HEK293 (cell line): ENCODE data around the gene ADORA3.
"Not testable (repeated sequence)": the region's sequence is repeated elsewhere in the genome, so short reads cannot be mapped to it uniquely, and the experiment has no call there.

ENCODE experiments used
- CTCF ChIA-PET: fragments of 350-600 bp; formaldehyde crosslinking; extraction: SDS; loops from one replicate; lab custom pipeline; 2021; ENCODE audit warnings: antibody characterized with exemption; lab: Yijun Ruan, JAX
- POLR2A ChIA-PET: fragments of 300-600 bp; formaldehyde crosslinking; extraction: SDS; loops from one replicate; lab custom pipeline; 2020; ENCODE audit warnings: antibody characterized with exemption, inconsistent platforms; lab: Yijun Ruan, JAX
- H3K27ac ChIP-seq: fragments of 200-500 bp; sonication (Bioruptor generic); 2 replicates; pipeline ENCODE4 v1.5.1; 2014; ENCODE audit warnings: low read depth, low read length, control low read depth, inconsistent platforms; ENCODE audit errors: extremely low read depth
- H3K36me3 ChIP-seq, 2 experiments: fragments of 200-500 bp in 1 of 2; sonication (Bioruptor generic) in 1 of 2; 1 replicate in 1 of 2; 2 replicates in 1 of 2; pipeline ENCODE4 v1.5.1; 2014 to 2017; ENCODE audit warnings: inconsistent platforms in 2 of 2, low read length in 2 of 2; ENCODE audit not compliant: control insufficient read depth in 2 of 2, insufficient read depth in 1 of 2
- H3K4me1 ChIP-seq: fragments of 200-500 bp; sonication (Bioruptor generic); 2 replicates; pipeline ENCODE4 v1.5.1; 2014; ENCODE audit warnings: mild to moderate bottlenecking, low read length, inconsistent platforms; ENCODE audit not compliant: control insufficient read depth, insufficient read depth
- H3K4me3 ChIP-seq: 2 replicates; pipeline ENCODE4 v1.5.1; 2011; ENCODE audit warnings: low read depth, mild to moderate bottlenecking, control low read depth, low read length, moderate library complexity
- H3K9me3 ChIP-seq: fragments of 200-500 bp; sonication (Bioruptor generic); 2 replicates; pipeline ENCODE4 v1.5.1; 2014; ENCODE audit warnings: low read depth, low read length, inconsistent platforms; ENCODE audit not compliant: control insufficient read depth, insufficient read depth
- HIC1 ChIP-seq: fragments of 450-650 bp; formaldehyde crosslinking; IDR thresholded peaks from 2 replicates; pipeline ENCODE4 v1.5.1; 2016; ENCODE audit warnings: missing biosample characterization, missing genetic modification characterization
- HOXC10 ChIP-seq: sonication (generic); formaldehyde crosslinking; IDR thresholded peaks from 2 replicates; pipeline ENCODE4 v1.8.1; 2023; ENCODE audit warnings: mild to moderate bottlenecking, missing genetic modification reagents
- KLF10 ChIP-seq: fragments of 450-650 bp; IDR thresholded peaks from 2 replicates; pipeline ENCODE4 v1.5.1; 2018; ENCODE audit warnings: missing biosample characterization, mild to moderate bottlenecking, missing genetic modification characterization
- SCRT2 ChIP-seq: fragments of 450-650 bp; formaldehyde crosslinking; IDR thresholded peaks from 2 replicates; pipeline ENCODE4 v1.5.1; 2016; ENCODE audit warnings: missing biosample characterization, missing genetic modification characterization
- ZBTB1 ChIP-seq: fragments of 450-650 bp; formaldehyde crosslinking; IDR thresholded peaks from 2 replicates; pipeline ENCODE4 v1.5.1; 2016; ENCODE audit warnings: missing biosample characterization, missing genetic modification characterization
- ZEB2 ChIP-seq: fragments of 450-650 bp; formaldehyde crosslinking; IDR thresholded peaks from 2 replicates; pipeline ENCODE4 v1.5.1; 2016; ENCODE audit warnings: missing biosample characterization, missing genetic modification characterization
- ZNF169 ChIP-seq: fragments of 450-650 bp; formaldehyde crosslinking; IDR thresholded peaks from 2 replicates; pipeline ENCODE4 v1.5.1; 2016; ENCODE audit warnings: missing biosample characterization, missing genetic modification characterization
- ZNF174 ChIP-seq: fragments of 450-650 bp; formaldehyde crosslinking; IDR thresholded peaks from 2 replicates; pipeline ENCODE4 v1.5.0; 2017; ENCODE audit warnings: missing biosample characterization, mild to moderate bottlenecking, missing genetic modification characterization
- ZNF24 ChIP-seq: fragments of 450-650 bp; formaldehyde crosslinking; IDR thresholded peaks from 2 replicates; pipeline ENCODE4 v1.5.1; 2016; ENCODE audit warnings: missing biosample characterization, missing genetic modification characterization
- ZNF266 ChIP-seq: fragments of 450-650 bp; formaldehyde crosslinking; IDR thresholded peaks from 2 replicates; pipeline ENCODE4 v1.5.1; 2016; ENCODE audit warnings: missing biosample characterization, missing genetic modification characterization, low read depth
- ZNF280D ChIP-seq: fragments of 450-650 bp; formaldehyde crosslinking; IDR thresholded peaks from 2 replicates; pipeline ENCODE4 v1.5.1; 2016; ENCODE audit warnings: missing biosample characterization, missing genetic modification characterization
- ZNF404 ChIP-seq: fragments of 450-650 bp; formaldehyde crosslinking; IDR thresholded peaks from 2 replicates; pipeline ENCODE4 v1.5.1; 2017; ENCODE audit warnings: missing biosample characterization, missing genetic modification characterization
- ZNF521 ChIP-seq: fragments of 450-650 bp; formaldehyde crosslinking; IDR thresholded peaks from 2 replicates; pipeline ENCODE4 v1.5.1; 2017; ENCODE audit warnings: missing biosample characterization, mild to moderate bottlenecking, missing genetic modification characterization
- ZNF544 ChIP-seq: fragments of 450-650 bp; formaldehyde crosslinking; IDR thresholded peaks from 2 replicates; pipeline ENCODE4 v1.5.0; 2017; ENCODE audit warnings: missing biosample characterization, missing genetic modification characterization
- ZNF596 ChIP-seq: fragments of 450-650 bp; IDR thresholded peaks from 2 replicates; pipeline ENCODE4 v1.5.0; 2018; ENCODE audit warnings: missing biosample characterization, mild to moderate bottlenecking, missing genetic modification characterization, moderate library complexity
- ZNF623 ChIP-seq: fragments of 450-650 bp; formaldehyde crosslinking; IDR thresholded peaks from 2 replicates; pipeline ENCODE4 v1.5.1; 2016; ENCODE audit warnings: missing biosample characterization, missing genetic modification characterization
- ZNF660 ChIP-seq: fragments of 450-650 bp; IDR thresholded peaks from 2 replicates; pipeline ENCODE4 v1.5.1; 2018; ENCODE audit warnings: missing biosample characterization, mild to moderate bottlenecking, missing genetic modification characterization
- ZNF76 ChIP-seq: fragments of 450-650 bp; formaldehyde crosslinking; IDR thresholded peaks from 2 replicates; pipeline ENCODE4; 2016; ENCODE audit warnings: low read depth, missing biosample characterization, missing genetic modification characterization, borderline replicate concordance
- ZNF837 ChIP-seq: fragments of 450-650 bp; formaldehyde crosslinking; IDR thresholded peaks from 2 replicates; pipeline ENCODE4 v1.5.1; 2016; ENCODE audit warnings: missing biosample characterization, missing genetic modification characterization
- TF ChIP-seq, protein P1 (sequence below): fragments of 450-650 bp; formaldehyde crosslinking; IDR thresholded peaks from 2 replicates; pipeline ENCODE4 v1.5.1; 2016; ENCODE audit warnings: missing biosample characterization, missing genetic modification characterization
- TF ChIP-seq, protein P2 (sequence below): fragments of 450-650 bp; formaldehyde crosslinking; IDR thresholded peaks from 2 replicates; pipeline ENCODE4 v1.5.1; 2016; ENCODE audit warnings: missing biosample characterization, missing genetic modification characterization

Gene ADORA3

DNA sequence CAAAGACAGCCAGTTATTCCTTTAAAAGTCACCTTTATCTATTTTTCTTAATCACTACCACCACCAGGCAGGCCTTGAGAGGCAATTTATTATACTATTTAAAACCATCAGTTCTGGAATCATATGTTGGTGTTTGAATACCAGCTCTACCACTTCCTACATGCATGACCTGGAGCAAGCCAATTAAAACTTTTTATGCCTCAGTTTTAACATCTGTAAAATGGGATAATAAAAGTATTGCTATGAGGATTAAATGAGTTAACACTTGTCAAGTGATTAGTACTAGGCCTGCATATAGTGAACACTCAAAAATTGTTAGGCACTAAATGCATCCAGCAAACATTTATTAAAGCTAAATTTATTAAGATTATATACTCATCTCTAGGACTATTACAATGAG is 49.2 kb upstream of the ADORA3 start:
- POLR2A ChIA-PET: no interaction called here
- Histone ChIP-seq H3K4me3 (no peak overlapping the region), H3K9me3 (no peaks in the 10 kb centered on the region), H3K4me1 (no peaks in the 10 kb centered on the region), H3K36me3 (no peaks in the 10 kb centered on the region), H3K27ac (no peak overlapping the region)
- no peak for TF ChIP-seq ZEB2 (tag by site-specific recombination)
- TF ChIP-seq ZNF266: no peak
- TF ChIP-seq, protein P1, sequence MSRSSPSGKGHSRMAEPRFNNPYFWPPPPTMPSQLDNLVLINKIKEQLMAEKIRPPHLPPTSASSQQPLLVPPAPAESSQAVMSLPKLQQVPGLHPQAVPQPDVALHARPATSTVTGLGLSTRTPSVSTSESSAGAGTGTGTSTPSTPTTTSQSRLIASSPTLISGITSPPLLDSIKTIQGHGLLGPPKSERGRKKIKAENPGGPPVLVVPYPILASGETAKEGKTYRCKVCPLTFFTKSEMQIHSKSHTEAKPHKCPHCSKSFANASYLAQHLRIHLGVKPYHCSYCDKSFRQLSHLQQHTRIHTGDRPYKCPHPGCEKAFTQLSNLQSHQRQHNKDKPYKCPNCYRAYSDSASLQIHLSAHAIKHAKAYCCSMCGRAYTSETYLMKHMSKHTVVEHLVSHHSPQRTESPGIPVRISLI (tag by site-specific recombination): no peak
- TF ChIP-seq ZNF837 (tag by site-specific recombination): no peak
- TF ChIP-seq ZNF174 (tag by site-specific recombination): no peak
- no peak for TF ChIP-seq ZNF169 (tag by site-specific recombination)
- no peak for TF ChIP-seq ZNF404 (tag by site-specific recombination)
- TF ChIP-seq, protein P2, sequence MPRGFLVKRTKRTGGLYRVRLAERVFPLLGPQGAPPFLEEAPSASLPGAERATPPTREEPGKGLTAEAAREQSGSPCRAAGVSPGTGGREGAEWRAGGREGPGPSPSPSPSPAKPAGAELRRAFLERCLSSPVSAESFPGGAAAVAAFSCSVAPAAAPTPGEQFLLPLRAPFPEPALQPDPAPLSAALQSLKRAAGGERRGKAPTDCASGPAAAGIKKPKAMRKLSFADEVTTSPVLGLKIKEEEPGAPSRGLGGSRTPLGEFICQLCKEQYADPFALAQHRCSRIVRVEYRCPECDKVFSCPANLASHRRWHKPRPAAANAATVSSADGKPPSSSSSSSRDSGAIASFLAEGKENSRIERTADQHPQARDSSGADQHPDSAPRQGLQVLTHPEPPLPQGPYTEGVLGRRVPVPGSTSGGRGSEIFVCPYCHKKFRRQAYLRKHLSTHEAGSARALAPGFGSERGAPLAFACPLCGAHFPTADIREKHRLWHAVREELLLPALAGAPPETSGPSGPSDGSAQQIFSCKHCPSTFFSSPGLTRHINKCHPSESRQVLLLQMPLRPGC (tag by site-specific recombination): no peak
- no peak for TF ChIP-seq ZBTB1
- TF ChIP-seq ZNF660 (tag by site-specific recombination): no peak
- no peak for TF ChIP-seq ZNF280D
- TF ChIP-seq KLF10 (tag by site-specific recombination): no peak
- no peak for TF ChIP-seq ZNF623 (tag by site-specific recombination)
- TF ChIP-seq ZNF544: no peak
- TF ChIP-seq ZNF596 (tag by site-specific recombination): no peak
- TF ChIP-seq ZNF24 (tag by site-specific recombination): no peak
- CTCF ChIA-PET: interaction anchor here (0.7 kb wide), 3 partner anchors 68 to 329 kb away, joined by 3 to 4 read pairs (median 3); partner anchors contain the start of gene C1orf162

- no peak overlapping the region for H3K4me3 ChIP-seq
- POLR2A ChIA-PET: no interaction called here
- no peaks in the 10 kb centered on the region for H3K4me1 ChIP-seq
- CTCF ChIA-PET: interaction anchor here (0.7 to 0.8 kb wide), 3 partner anchors 146 to 628 kb away, joined by 3 to 4 read pairs (median 3); no protein-coding TSS in a partner anchor
- no peak for TF ChIP-seq HOXC10 (CRISPR knock-in tag)
- TF ChIP-seq ZNF76 (tag by site-specific recombination): no peak
- TF ChIP-seq ZNF521: no peak
- no peak for TF ChIP-seq HIC1 (tag by site-specific recombination)
- no peak for TF ChIP-seq SCRT2 (tag by site-specific recombination)
- TF ChIP-seq, all 188 proteins: peak for 0
- Histone ChIP-seq H3K36me3 (no peaks in the 10 kb centered on the region), H3K9me3 (no peaks in the 10 kb centered on the region), H3K27ac (no peak overlapping the region)
Observed at GRCh38 chr1:111551623-111552411, 48.4 kb upstream of the ADORA3 start.

GRCh38 chr1:111547786-111548185 is 44.4 kb upstream of the ADORA3 start:
- H3K4me3 ChIP-seq, CTCF ChIA-PET, H3K27ac ChIP-seq, H3K4me1 ChIP-seq, H3K9me3 ChIP-seq, H3K36me3 ChIP-seq: not testable (repeated sequence)
- POLR2A ChIA-PET: interaction anchor here (0.6 kb wide), 1 partner anchor 1498 kb away, joined by 4 read pairs; no protein-coding TSS in a partner anchor
